GM23338 (cell line): ENCODE measurements around the gene ABHD14A. TPM values are rescaled to one million over a fixed set of nuclear protein-coding genes. Genes with fewer than 3 reads are reported as not detected.

Source experiments
- ATAC-seq: fragments of 200-7000 bp; cut with Tn5 transposase; 3 replicates; pipeline ENCODE4 v1.9.1; 2020
- DNase-seq: peaks from one replicate; pipeline ENCODE4 v3.0.0-alpha.2; 2015; ENCODE audit warnings: low spot score
- H2AFZ ChIP-seq: fragments of 200-600 bp; sonication (generic); 2 replicates; pipeline ENCODE4 v1.8.0; 2016; ENCODE audit warnings: antibody characterized with exemption, mild to moderate bottlenecking, moderate library complexity
- H3F3A ChIP-seq: fragments of 200-600 bp; sonication (generic); replicated peaks from 2 replicates; pipeline ENCODE4 v1.8.0; 2017; ENCODE audit warnings: antibody characterized with exemption, mixed run types, low read depth
- H3K27ac ChIP-seq: fragments of 200-600 bp; sonication (generic); 2 replicates; pipeline ENCODE4 v1.6.1; 2016; ENCODE audit warnings: low read depth
- H3K27me3 ChIP-seq: fragments of 200-600 bp; sonication (generic); 2 replicates; pipeline ENCODE4 v1.8.0; 2016; ENCODE audit warnings: mild to moderate bottlenecking, mixed run types, moderate library complexity; ENCODE audit not compliant: insufficient read depth
- H3K36me3 ChIP-seq: fragments of 200-600 bp; sonication (generic); 2 replicates; pipeline ENCODE4 v1.8.0; 2016; ENCODE audit warnings: mild to moderate bottlenecking; ENCODE audit not compliant: insufficient read depth
- H3K4me1 ChIP-seq: fragments of 200-600 bp; sonication (generic); 2 replicates; pipeline ENCODE4 v1.8.0; 2016; ENCODE audit warnings: mild to moderate bottlenecking, moderate library complexity; ENCODE audit not compliant: insufficient read depth
- H3K4me2 ChIP-seq: fragments of 200-600 bp; sonication (generic); 2 replicates; pipeline ENCODE4 v1.7.1; 2017; ENCODE audit warnings: mixed run types
- H3K4me3 ChIP-seq: fragments of 200-600 bp; sonication (generic); 2 replicates; pipeline ENCODE4 v1.6.1; 2016; ENCODE audit warnings: mixed run types
- H3K79me2 ChIP-seq: fragments of 200-600 bp; sonication (generic); replicated peaks from 2 replicates; pipeline ENCODE4 v1.8.0; 2017; ENCODE audit warnings: mild to moderate bottlenecking; ENCODE audit not compliant: insufficient read depth
- H3K9me2 ChIP-seq: fragments of 200-600 bp; sonication (generic); 2 replicates; pipeline ENCODE4 v1.8.0; 2017; ENCODE audit not compliant: insufficient read depth
- H4K20me1 ChIP-seq: fragments of 200-600 bp; sonication (generic); replicated peaks from 2 replicates; pipeline ENCODE4 v1.8.0; 2017; ENCODE audit warnings: mild to moderate bottlenecking; ENCODE audit not compliant: insufficient read depth
- H3K27ac Mint-ChIP-seq: 2 replicates; pipeline ENCODE4 v1.8.0; 2020; ENCODE audit warnings: inconsistent platforms, mild to moderate bottlenecking, moderate library complexity, mixed read lengths
- H3K27me3 Mint-ChIP-seq: 3 replicates; pipeline ENCODE4 v1.8.0; 2022; ENCODE audit warnings: low read depth, mild to moderate bottlenecking, moderate library complexity, mixed read lengths, inconsistent platforms; ENCODE audit not compliant: insufficient read depth, poor library complexity
- H3K36me3 Mint-ChIP-seq: 3 replicates; pipeline ENCODE4 v1.8.0; 2021; ENCODE audit warnings: low read depth, mild to moderate bottlenecking, inconsistent platforms, moderate library complexity, mixed read lengths
- H3K4me1 Mint-ChIP-seq: 3 replicates; pipeline ENCODE4 v1.8.0; 2020; ENCODE audit warnings: mild to moderate bottlenecking, inconsistent platforms, mixed read lengths
- H3K4me3 Mint-ChIP-seq: 3 replicates; pipeline ENCODE4 v1.8.0; 2021; ENCODE audit warnings: moderate library complexity, mild to moderate bottlenecking, inconsistent platforms, mixed read lengths
- H3K9me3 Mint-ChIP-seq: 3 replicates; pipeline ENCODE4 v1.8.0; 2020; ENCODE audit warnings: moderate library complexity, mild to moderate bottlenecking, inconsistent platforms, mixed read lengths
- NANOG ChIP-seq: IDR thresholded peaks from 2 replicates; pipeline ENCODE4 v1.6.1; 2016; ENCODE audit warnings: antibody characterized with exemption, borderline replicate concordance
- ZNF331 ChIP-seq: fragments of 250-450 bp; sonication (Bioruptor Pico); IDR thresholded peaks from 2 replicates; pipeline ENCODE4 v1.5.0; 2020; ENCODE audit warnings: low read depth, mild to moderate bottlenecking, moderate library complexity
- polyA plus RNA-seq: library from polyadenylated mRNA; unstranded; fragments of >200 nt; fragmentation: Nextera tagmentation; extraction: Ambion mirVana; gene quantifications from 2 replicates; pipeline ENCODE4 v1.2.1, GENCODE V29; 2016
- total RNA-seq: library from RNA; depleted of rRNA; stranded (reverse); fragments of >200 nt; shearing (Covaris generic); gene quantifications from 2 replicates; pipeline ENCODE4 v1.2.3, GENCODE V29; 2014
- TF ChIP-seq, protein P1 (sequence below): IDR thresholded peaks from 2 replicates; pipeline ENCODE4 v1.6.1; 2016; ENCODE audit warnings: antibody characterized with exemption
- TF ChIP-seq, protein P2 (sequence below): IDR thresholded peaks from one replicate; pipeline ENCODE4 v1.6.1; 2018; ENCODE audit warnings: antibody characterized with exemption; ENCODE audit not compliant: unreplicated experiment
- TF ChIP-seq, protein P3 (sequence below): fragments of 250-450 bp; sonication (Bioruptor Pico); IDR thresholded peaks from 2 replicates; pipeline ENCODE4 v1.5.0; 2020; ENCODE audit warnings: mild to moderate bottlenecking, moderate library complexity

Gene ABHD14A
- total and polyA plus RNA-seq, 2 experiments from 2014 or later = 7.8 to 12.7 TPM

DNA sequence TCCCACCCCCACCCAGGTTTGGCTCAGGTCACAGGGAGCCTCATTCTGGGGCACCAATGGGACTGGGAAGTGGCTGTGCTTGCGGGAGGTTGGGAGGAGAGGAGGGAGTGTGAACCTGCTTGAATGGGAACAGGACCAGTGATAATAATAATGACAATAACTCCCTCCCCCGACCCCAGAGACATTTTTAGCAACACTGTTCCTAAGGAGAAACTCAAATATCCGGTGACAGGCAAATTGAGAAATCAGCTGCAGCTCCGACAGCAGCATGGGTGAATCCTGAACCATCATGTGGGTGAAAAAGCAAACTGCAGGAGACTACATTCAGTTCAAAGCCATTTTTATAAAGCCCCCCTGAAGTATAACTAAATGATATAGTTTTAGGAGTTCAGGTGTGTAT lies 32.4 kb downstream of the ABHD14A start (continued):
- TF ChIP-seq, protein P1, sequence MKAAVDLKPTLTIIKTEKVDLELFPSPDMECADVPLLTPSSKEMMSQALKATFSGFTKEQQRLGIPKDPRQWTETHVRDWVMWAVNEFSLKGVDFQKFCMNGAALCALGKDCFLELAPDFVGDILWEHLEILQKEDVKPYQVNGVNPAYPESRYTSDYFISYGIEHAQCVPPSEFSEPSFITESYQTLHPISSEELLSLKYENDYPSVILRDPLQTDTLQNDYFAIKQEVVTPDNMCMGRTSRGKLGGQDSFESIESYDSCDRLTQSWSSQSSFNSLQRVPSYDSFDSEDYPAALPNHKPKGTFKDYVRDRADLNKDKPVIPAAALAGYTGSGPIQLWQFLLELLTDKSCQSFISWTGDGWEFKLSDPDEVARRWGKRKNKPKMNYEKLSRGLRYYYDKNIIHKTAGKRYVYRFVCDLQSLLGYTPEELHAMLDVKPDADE = no peak
- no peak for TF ChIP-seq NANOG

DNA sequence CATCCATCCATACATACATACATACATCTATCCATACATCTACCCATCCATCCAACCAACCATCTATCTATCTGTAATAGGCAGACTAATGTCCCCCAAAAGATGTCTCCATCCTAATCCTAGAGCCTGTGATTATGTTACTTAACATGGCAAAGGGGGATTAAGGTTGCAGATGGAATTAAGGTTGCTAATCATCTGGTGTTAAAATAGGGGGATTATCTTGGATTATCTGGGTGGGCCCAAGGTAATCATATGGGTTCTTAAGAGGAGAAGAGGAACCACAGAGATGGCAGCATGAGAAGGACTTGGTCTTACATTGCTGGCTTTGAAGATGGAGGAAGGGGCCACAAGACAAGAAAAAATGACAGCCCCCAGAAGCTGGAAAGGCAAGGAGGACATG lies 35.6 kb downstream of the ABHD14A start:
- no peak overlapping the region for H3K27ac ChIP-seq
- no peak overlapping the region for H3K4me2 ChIP-seq
- peaks cover 6% of the 10 kb centered on the region; the same call in 1 of the 2 replicates for H3K9me2 ChIP-seq
- no peak overlapping the region for H3K4me3 ChIP-seq
- no peaks in the 10 kb centered on the region for H3K9me3 Mint-ChIP-seq
- H3K36me3 Mint-ChIP-seq = no peaks in the 10 kb centered on the region; the same call in 2 of the 3 replicates
- ATAC-seq (no peak), DNase-seq (no peak)
- no peak overlapping the region for H3K27ac Mint-ChIP-seq
- H3K36me3 ChIP-seq = no peaks in the 10 kb centered on the region
- no peaks in the 10 kb centered on the region for H3K79me2 ChIP-seq
- TF ChIP-seq, protein P2, sequence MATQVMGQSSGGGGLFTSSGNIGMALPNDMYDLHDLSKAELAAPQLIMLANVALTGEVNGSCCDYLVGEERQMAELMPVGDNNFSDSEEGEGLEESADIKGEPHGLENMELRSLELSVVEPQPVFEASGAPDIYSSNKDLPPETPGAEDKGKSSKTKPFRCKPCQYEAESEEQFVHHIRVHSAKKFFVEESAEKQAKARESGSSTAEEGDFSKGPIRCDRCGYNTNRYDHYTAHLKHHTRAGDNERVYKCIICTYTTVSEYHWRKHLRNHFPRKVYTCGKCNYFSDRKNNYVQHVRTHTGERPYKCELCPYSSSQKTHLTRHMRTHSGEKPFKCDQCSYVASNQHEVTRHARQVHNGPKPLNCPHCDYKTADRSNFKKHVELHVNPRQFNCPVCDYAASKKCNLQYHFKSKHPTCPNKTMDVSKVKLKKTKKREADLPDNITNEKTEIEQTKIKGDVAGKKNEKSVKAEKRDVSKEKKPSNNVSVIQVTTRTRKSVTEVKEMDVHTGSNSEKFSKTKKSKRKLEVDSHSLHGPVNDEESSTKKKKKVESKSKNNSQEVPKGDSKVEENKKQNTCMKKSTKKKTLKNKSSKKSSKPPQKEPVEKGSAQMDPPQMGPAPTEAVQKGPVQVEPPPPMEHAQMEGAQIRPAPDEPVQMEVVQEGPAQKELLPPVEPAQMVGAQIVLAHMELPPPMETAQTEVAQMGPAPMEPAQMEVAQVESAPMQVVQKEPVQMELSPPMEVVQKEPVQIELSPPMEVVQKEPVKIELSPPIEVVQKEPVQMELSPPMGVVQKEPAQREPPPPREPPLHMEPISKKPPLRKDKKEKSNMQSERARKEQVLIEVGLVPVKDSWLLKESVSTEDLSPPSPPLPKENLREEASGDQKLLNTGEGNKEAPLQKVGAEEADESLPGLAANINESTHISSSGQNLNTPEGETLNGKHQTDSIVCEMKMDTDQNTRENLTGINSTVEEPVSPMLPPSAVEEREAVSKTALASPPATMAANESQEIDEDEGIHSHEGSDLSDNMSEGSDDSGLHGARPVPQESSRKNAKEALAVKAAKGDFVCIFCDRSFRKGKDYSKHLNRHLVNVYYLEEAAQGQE = no peak
- TF ChIP-seq, protein P3, sequence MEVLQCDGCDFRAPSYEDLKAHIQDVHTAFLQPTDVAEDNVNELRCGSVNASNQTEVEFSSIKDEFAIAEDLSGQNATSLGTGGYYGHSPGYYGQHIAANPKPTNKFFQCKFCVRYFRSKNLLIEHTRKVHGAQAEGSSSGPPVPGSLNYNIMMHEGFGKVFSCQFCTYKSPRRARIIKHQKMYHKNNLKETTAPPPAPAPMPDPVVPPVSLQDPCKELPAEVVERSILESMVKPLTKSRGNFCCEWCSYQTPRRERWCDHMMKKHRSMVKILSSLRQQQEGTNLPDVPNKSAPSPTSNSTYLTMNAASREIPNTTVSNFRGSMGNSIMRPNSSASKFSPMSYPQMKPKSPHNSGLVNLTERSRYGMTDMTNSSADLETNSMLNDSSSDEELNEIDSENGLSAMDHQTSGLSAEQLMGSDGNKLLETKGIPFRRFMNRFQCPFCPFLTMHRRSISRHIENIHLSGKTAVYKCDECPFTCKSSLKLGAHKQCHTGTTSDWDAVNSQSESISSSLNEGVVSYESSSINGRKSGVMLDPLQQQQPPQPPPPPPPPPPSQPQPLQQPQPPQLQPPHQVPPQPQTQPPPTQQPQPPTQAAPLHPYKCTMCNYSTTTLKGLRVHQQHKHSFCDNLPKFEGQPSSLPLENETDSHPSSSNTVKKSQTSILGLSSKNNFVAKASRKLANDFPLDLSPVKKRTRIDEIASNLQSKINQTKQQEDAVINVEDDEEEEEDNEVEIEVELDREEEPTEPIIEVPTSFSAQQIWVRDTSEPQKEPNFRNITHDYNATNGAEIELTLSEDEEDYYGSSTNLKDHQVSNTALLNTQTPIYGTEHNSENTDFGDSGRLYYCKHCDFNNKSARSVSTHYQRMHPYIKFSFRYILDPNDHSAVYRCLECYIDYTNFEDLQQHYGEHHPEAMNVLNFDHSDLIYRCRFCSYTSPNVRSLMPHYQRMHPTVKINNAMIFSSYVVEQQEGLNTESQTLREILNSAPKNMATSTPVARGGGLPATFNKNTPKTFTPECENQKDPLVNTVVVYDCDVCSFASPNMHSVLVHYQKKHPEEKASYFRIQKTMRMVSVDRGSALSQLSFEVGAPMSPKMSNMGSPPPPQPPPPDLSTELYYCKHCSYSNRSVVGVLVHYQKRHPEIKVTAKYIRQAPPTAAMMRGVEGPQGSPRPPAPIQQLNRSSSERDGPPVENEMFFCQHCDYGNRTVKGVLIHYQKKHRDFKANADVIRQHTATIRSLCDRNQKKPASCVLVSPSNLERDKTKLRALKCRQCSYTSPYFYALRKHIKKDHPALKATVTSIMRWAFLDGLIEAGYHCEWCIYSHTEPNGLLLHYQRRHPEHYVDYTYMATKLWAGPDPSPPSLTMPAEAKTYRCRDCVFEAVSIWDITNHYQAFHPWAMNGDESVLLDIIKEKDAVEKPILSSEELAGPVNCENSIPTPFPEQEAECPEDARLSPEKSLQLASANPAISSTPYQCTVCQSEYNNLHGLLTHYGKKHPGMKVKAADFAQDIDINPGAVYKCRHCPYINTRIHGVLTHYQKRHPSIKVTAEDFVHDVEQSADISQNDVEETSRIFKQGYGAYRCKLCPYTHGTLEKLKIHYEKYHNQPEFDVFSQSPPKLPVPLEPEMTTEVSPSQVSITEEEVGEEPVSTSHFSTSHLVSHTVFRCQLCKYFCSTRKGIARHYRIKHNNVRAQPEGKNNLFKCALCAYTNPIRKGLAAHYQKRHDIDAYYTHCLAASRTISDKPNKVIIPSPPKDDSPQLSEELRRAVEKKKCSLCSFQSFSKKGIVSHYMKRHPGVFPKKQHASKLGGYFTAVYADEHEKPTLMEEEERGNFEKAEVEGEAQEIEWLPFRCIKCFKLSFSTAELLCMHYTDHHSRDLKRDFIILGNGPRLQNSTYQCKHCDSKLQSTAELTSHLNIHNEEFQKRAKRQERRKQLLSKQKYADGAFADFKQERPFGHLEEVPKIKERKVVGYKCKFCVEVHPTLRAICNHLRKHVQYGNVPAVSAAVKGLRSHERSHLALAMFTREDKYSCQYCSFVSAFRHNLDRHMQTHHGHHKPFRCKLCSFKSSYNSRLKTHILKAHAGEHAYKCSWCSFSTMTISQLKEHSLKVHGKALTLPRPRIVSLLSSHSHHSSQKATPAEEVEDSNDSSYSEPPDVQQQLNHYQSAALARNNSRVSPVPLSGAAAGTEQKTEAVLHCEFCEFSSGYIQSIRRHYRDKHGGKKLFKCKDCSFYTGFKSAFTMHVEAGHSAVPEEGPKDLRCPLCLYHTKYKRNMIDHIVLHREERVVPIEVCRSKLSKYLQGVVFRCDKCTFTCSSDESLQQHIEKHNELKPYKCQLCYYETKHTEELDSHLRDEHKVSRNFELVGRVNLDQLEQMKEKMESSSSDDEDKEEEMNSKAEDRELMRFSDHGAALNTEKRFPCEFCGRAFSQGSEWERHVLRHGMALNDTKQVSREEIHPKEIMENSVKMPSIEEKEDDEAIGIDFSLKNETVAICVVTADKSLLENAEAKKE (CRISPR knock-in tag) = no peak
- no peak for TF ChIP-seq ZNF331
- H3K4me1 Mint-ChIP-seq = peaks cover 26% of the 10 kb centered on the region
- H3K27me3 Mint-ChIP-seq = peaks cover 18% of the 10 kb centered on the region
- no peaks in the 10 kb centered on the region for H3K27me3 ChIP-seq
- H3K4me1 ChIP-seq = peaks cover 10% of the 10 kb centered on the region; the same call in 1 of the 2 replicates
- no peak overlapping the region for H3K4me3 Mint-ChIP-seq
- H2AFZ ChIP-seq = no peak overlapping the region
- H4K20me1 ChIP-seq = no peaks in the 10 kb centered on the region
- H3F3A ChIP-seq = no peaks in the 10 kb centered on the region
